Superior temporal gyrus (tissue), 1 donor: ENCODE results near the gene XPC.

Experiments
- DNase-seq: peaks from one replicate; pipeline ENCODE4 v3.0.0-alpha.2; 2016; ENCODE audit errors: extremely low spot score

XPC gene

GRCh38 chr3:14208168-14208567 is 29.8 kb upstream of the XPC start:
- DNase-seq, result no peak

- no peak for DNase-seq
Measured at GRCh38 chr3:14206548-14207177, 28.3 kb upstream of the XPC start.

- DNase-seq, result no peak
Measured at GRCh38 chr3:14204515-14205284, 26.3 kb upstream of the XPC start.

DNA sequence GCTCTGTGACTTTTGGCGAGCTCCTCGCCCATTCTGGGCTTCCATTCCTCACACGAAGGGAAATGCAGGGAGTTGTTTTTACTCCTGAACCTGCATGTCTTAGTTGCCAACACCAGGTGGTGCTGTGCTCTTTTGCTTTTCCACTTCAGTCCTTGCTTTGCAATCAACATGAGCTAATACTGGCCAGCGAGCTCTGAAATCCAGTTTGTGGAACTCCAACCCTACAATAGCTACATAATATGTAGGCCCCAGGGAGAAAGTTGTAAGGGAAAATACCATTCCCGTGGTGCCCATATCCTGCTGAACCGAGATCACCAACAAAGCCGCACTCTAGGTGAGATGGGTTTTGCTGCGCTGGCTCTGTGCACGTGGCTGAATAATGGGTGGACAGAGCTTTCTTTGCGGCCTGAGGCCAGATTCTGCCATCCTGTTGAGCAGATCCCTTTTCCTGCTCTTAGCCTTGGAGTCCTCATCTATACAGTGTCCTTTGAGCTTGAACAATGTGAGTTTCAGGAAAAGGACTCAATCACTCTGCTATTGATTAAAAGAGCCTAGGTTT is 25.2 kb upstream of the XPC start:
- peak; percentile 93 for DNase-seq

DNA sequence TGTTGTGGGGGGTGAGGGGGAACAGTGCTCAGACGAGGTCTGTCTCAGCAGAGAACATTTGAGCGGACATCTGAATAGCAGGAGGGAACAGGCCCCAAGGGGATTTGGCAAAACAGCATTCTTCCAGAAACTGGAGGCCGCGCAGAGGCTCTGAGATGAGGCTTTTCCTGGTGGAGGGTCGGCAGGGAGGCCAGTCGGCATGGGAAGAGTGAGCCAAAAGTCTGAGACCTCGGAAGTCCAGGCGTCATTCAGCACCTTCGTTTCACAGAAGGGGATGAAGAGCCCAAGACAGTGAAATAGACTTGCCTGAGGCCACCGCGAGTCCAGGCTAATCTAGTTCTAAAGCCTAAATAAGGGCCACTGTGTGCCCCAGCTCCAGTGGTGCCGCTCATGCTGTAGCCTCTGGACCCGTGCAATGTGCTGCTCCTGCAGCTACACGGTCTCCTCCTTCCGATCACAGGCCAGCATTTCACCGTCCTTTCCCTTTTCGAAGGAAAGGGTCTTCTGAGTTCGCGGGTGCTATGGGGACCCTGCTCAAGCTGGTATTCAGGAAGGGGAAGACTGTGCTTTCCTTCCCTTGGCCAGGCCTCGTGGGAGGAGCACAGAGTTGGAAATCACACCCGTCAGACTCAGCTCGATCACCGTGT is 24.6 kb upstream of the XPC start:
- no peak for DNase-seq

DNA sequence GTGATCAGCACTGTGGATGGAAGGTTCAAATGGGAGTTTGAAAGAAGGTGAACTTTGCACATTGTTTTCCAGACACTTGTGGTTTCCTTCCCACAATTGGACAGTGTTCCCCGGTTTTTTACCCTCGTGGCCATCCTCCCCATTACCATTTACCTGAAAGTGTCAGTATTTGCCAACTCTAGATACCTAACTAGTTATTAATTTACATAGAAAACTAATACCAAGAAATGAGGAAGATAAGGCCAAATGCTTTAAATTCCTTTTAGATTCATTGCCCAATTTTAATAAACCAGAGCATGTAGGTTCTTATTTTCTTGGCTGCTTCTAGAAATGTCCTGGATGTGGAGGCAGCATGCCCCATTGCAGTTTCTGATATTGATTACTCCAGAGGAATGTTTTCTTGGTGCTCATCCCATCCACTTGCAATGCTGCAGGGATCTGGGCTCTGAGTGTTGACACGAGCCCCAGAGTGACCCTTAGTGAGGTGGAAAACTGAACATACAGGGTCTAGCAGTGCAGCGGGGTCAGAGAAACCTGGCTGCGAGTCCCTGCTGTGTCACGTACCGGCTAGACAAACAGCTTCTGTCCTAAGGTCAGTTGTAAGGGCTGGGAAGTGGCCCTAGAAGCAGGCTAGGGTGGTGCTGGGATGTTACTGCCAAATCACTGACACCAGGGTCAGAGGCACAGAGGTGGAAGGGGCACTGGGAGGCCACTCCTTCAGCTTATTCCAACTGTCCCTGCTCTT is 23.7 kb upstream of the XPC start:
- DNase-seq, result no peak

DNA sequence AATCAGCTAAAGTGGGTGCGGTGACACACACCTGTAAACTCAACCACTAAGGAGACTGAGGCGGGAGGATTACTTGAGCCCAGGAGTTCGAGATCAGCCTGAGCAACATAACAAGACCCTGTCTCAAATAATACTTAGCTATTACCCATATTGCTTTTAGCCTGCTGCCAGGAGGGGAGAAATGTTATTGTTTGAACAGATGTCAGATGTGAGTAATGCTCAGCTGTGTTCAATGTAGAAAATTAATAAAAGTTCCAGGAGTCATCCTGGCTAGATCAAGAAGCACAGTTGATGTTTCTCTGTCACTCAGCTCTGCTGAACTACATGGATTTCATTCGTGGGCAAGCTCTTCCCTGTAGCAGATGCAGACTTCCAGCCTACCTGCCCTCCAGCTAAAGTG is 22.4 kb upstream of the XPC start:
- DNase-seq, result no peak

- DNase-seq, result no peak
Measured at GRCh38 chr3:14200276-14200675, 21.9 kb upstream of the XPC start.

GRCh38 chr3:14199641-14200040 is 21.2 kb upstream of the XPC start:
- DNase-seq, result no peak

GRCh38 chr3:14194865-14195264 is 16.5 kb upstream of the XPC start:
- no peak for DNase-seq

- no peak for DNase-seq
Measured at GRCh38 chr3:14188041-14188754, 9.8 kb upstream of the XPC start.

GRCh38 chr3:14186854-14187458 is 8.6 kb upstream of the XPC start:
- DNase-seq, result no peak

DNA sequence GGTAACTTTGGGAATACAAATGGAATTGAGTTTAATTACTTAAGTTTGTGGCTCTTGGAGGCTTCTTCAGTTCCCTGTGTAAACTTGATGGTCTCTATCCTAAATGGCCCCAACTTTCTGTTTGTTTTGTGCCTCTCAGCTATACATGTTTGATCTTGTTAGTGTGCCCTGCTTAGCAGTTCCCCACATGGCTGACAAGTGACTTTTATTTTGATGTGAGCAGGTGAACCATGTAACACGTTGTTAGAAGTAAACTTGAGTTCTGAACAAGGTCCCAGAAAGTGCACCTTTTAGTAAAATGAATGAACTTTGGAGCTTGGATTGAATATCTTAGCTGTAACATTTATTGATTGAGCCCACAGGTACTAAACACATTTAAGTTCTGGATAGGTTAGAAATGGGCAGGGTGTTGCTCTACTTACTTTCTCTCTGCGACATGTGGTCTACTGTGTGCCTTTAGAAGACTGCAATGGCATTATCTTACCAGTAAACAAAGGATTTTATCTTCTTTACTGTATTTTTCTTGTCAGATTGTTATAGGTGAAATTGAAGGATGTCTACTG is 4.7 kb upstream of the XPC start:
- DNase-seq, result no peak

DNA sequence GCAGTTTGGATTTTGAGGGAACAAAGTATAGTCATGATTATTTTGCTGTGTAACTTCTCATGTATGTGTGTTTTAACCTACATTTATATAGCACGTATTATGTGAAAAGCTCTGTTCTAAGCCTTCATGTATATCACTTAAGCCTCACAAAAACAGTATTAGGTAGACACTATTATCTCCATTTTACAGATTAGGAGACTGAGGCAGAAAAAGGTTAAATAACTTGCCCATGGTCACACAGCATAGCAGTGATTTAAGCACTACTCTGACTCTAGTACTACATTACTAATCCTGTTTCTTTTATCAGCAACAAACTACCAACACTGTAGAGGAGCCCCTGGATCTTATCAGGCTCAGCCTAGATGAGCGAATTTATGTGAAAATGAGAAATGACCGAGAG is 2.9 kb upstream of the XPC start:
- no peak for DNase-seq

DNA sequence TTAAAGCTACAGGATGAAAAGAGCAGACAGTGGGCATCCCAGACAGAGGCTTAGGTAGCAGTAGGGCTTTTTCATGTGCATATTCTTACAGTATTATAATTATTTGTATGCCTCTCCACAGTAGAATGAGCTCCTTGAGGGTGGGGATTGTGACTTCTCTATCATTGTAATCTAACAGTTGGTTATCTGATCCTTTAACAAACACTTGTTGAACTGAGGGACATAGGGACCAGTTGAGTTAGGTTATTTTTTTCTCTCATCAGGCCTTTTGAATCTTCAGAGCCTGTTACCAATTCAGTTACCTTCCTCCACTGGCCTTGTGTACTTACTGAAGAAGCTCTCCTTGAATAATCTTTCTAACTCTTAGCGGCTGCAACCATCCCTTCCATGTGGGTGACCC is 1.4 kb upstream of the XPC start:
- DNase-seq, result no peak

DNA sequence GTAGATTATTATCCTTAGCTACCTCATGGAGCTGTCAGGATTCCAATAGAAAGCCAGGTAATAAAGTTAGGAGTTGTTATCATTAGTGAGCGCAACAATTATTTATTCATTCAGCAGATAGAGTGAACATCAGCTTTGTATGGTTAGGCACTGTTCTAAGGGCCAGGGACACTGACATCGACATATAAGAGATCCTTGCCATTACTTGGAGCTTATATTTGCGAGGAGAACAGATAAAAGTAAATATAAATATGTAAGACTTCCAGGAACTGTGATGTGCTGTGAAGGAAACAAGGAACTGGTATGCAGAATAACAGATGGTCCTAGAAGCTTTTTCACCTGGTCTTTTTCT is 689 bp upstream of the XPC start:
- no peak for DNase-seq

- peak; percentile 57 for DNase-seq
Measured at GRCh38 chr3:14177580-14178246, 688 bp downstream of the XPC start.

DNA sequence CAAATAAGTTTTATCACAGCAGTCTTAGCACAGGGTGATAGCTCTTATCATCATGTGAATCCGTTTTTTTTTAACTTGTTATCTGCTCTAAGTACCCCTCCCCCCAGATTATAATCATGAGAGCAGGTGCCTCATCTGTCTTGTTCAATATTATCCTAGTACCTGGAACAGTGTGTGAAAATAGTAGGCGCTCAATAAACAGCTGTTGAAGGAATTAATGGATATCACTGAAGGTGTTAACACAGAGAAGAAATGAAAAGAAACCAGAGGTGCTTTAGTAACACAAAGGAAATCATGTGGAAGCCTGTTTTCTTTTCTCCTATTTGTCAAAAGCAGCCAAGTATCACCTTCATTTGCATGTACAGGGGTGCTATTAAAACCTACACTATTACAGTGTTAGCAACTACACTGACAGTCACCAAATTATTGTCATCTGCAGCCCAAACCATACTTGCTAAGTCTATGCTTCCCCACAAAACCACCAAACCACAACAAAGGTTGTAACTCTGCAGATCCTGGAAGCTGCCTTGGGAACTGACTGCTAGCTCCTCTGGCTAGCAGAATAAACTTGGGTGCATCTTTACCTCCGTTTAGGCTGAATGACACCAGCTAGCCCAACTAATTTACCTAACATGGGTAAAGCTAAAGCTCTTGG is 2.9 kb downstream of the XPC start:
- DNase-seq, result no peak

DNA sequence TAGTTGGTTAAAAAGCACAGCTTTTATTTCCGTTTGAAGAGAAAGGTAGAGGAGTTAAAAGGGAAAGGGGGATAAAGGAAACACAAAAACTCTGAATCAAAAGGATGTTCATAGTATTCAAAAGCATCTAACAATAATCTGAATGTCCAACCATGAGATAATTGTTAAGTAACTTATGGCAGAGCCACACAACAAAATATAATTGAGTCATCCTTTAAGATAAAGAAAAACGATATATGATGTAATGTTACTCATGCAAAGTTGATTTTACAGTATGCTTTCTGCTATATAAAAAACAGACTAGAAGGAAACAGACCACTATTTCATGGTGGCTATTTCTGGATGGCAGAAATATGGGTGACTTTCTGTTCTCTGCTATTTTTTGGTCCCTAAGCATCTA is 3.9 kb downstream of the XPC start:
- no peak for DNase-seq

- no peak for DNase-seq
Measured at GRCh38 chr3:14172496-14172895, 5.9 kb downstream of the XPC start.
